Lower lobe of right lung (tissue), 2 donors: ENCODE data around the gene GNB1L. TPM values are rescaled to one million over a fixed set of nuclear protein-coding genes. Genes with fewer than 3 reads are reported as not detected.
"Not testable (repeated sequence)": the region's sequence is repeated elsewhere in the genome, so short reads cannot be mapped to it uniquely, and the experiment has no call there.

Source experiments
- ATAC-seq, 2 donors: fragments of 200-7000 bp; cut with Tn5 transposase; one replicate each; pipeline ENCODE4 v1.9.1; 2020 to 2022; ENCODE audit warnings: mild to moderate bottlenecking in 2 of 2, moderate library complexity in 2 of 2
- DNase-seq: peaks from one replicate; pipeline ENCODE4 v3.0.0-alpha.2; 2020
- H3K27ac ChIP-seq: fragments of 200-600 bp; one replicate; pipeline ENCODE4 v1.8.0; 2022
- H3K27me3 ChIP-seq: fragments of 200-600 bp; one replicate; pipeline ENCODE4 v1.8.0; 2022; ENCODE audit warnings: low read depth
- H3K36me3 ChIP-seq: fragments of 200-600 bp; one replicate; pipeline ENCODE4 v1.8.0; 2022; ENCODE audit warnings: mild to moderate bottlenecking
- H3K4me1 ChIP-seq: fragments of 200-600 bp; one replicate; pipeline ENCODE4 v1.8.0; 2022
- H3K4me3 ChIP-seq: fragments of 200-600 bp; one replicate; pipeline ENCODE4 v1.8.0; 2022; ENCODE audit warnings: mild to moderate bottlenecking
- H3K9me3 ChIP-seq: fragments of 200-600 bp; one replicate; pipeline ENCODE4 v1.8.0; 2022
- intact Hi-C: fragments of 100-400 bp; cut with DNase I; formaldehyde crosslinking; loops from one replicate; pipeline ENCODE4 v1.11.0; 2022
- total RNA-seq: library from RNA; stranded (reverse); fragmentation: NEBNext Ultra II Directional; extraction: Animal tissue kit (Norgen Biotek cat#: 25700); gene quantifications from one replicate; pipeline ENCODE4 v1.2.1, GENCODE V29; 2021
- TF ChIP-seq, protein P1 (sequence below): fragments of 200-600 bp; IDR thresholded peaks from one replicate; pipeline ENCODE4 v1.8.0; 2022; ENCODE audit warnings: antibody characterized with exemption, mild to moderate bottlenecking
- donor health status: DM: no; HTN: yes; CAD: no; lungs with severe emphysema.

GNB1L gene
- total RNA-seq, 1 donor from 2014 or later: 6.0 TPM

DNA sequence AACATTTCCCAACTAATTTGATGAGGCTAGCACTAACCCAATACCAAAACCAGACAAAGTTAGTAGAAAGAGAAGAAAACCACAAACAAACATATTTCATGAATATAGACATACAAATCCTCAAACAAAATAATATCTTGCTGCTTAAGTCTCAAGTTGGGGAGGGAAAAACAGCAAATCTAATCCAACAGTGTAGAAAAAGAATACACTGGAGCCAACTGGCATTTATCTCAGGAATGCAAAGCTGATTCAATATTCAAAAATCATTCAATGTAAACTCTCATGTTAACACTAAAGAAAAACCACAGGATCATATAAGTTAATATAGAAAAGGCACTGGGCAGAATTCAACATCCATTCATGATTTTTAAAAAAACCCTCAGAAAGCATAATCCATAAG lies 18.2 kb downstream of the GNB1L start:
- no peaks in the 10 kb centered on the region for H3K36me3 ChIP-seq
- ATAC-seq (no peak), DNase-seq (no peak)
- no peaks in the 10 kb centered on the region for H3K4me1 ChIP-seq
- H3K27ac ChIP-seq: no peak overlapping the region
- intact Hi-C loops: no loop called here
- H3K4me3 ChIP-seq: no peak overlapping the region
- no peaks in the 10 kb centered on the region for H3K27me3 ChIP-seq
- TF ChIP-seq, protein P1, sequence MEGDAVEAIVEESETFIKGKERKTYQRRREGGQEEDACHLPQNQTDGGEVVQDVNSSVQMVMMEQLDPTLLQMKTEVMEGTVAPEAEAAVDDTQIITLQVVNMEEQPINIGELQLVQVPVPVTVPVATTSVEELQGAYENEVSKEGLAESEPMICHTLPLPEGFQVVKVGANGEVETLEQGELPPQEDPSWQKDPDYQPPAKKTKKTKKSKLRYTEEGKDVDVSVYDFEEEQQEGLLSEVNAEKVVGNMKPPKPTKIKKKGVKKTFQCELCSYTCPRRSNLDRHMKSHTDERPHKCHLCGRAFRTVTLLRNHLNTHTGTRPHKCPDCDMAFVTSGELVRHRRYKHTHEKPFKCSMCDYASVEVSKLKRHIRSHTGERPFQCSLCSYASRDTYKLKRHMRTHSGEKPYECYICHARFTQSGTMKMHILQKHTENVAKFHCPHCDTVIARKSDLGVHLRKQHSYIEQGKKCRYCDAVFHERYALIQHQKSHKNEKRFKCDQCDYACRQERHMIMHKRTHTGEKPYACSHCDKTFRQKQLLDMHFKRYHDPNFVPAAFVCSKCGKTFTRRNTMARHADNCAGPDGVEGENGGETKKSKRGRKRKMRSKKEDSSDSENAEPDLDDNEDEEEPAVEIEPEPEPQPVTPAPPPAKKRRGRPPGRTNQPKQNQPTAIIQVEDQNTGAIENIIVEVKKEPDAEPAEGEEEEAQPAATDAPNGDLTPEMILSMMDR: no peak
- H3K9me3 ChIP-seq: no peaks in the 10 kb centered on the region

DNA sequence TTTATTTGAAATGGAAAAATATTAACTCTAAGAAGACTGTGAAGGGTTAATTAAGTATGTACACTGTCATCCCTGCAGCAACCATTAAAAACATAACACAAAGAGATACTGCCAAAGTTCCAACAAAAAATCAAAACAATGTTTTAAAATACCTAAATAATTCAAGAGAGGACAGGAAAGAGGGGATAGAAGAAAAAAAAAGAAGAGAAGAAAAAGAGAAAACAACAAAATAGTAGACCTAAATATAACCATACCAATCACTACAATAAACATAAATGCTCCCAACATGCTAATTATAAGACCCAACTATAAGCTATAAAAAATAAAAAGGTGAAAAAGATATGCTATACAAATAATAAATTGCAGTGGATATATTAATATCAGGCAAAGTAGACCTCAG lies 20.1 kb downstream of the GNB1L start:
- intact Hi-C loops: no loop called here
- no peak overlapping the region for H3K27ac ChIP-seq
- no peak for DNase-seq
- no peaks in the 10 kb centered on the region for H3K4me1 ChIP-seq
- no peak overlapping the region for H3K4me3 ChIP-seq
- TF ChIP-seq, protein P1: no peak
- no peaks in the 10 kb centered on the region for H3K36me3 ChIP-seq
- H3K9me3 ChIP-seq: no peaks in the 10 kb centered on the region
- no peak for ATAC-seq
- no peaks in the 10 kb centered on the region for H3K27me3 ChIP-seq

DNA sequence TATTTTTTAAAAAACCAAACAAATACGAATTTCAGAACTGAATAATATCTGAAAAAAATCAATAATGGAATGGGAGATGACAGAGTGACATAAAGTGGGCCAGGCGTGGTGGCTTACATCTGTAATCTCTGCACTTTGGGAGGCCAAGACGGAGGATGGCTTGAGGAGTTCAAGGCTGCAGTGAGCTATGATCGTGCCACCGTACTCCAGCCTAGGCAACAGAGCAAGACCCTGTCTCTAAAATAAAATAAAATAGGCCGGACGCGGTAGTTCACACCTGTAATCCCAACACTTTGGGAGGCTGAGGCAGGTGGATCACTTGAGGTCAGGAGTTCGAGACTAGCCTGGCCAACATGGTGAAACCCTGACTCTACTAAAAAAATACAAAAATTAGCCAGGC lies 21.3 kb downstream of the GNB1L start:
- intact Hi-C loops, H3K9me3 ChIP-seq, H3K4me3 ChIP-seq, H3K4me1 ChIP-seq, DNase-seq, ATAC-seq, H3K36me3 ChIP-seq, H3K27me3 ChIP-seq, H3K27ac ChIP-seq: not testable (repeated sequence)

DNA sequence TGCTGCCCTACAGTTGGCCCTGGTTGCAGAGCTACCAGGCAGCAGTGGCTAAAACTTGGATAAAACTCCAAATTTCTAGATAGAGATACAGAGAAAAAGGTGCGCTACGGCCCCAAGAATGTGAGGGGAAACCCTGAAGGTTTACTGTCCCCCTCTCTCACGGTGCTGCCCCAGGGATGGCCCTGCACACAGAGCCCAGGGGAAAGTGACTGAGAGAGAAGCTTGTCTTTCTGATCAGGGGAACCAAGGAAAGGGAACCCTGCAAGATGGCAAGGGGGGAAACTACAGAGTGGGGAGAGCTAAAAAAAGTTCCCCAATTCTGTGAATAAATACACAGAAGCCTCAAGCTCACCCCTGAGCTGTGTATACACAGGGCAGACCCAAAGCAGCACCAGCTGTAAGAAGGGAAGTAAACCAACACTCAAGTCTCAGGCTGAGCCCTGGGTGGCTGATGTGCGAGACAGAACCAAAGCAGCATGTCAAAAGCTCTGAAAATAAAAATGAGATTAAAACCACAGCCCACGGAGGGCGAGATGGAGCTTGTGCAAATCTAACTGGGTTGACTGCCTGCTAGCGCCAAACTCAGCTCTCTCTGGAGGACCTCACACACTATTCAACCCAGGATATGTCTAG lies 22.1 kb downstream of the GNB1L start:
- H3K27ac ChIP-seq: no peak overlapping the region
- H3K4me3 ChIP-seq: no peak overlapping the region
- ATAC-seq (no peak), DNase-seq (no peak)
- intact Hi-C loops: no loop called here
- no peaks in the 10 kb centered on the region for H3K9me3 ChIP-seq
- no peaks in the 10 kb centered on the region for H3K27me3 ChIP-seq
- no peaks in the 10 kb centered on the region for H3K36me3 ChIP-seq
- TF ChIP-seq, protein P1: no peak
- H3K4me1 ChIP-seq: no peaks in the 10 kb centered on the region

DNA sequence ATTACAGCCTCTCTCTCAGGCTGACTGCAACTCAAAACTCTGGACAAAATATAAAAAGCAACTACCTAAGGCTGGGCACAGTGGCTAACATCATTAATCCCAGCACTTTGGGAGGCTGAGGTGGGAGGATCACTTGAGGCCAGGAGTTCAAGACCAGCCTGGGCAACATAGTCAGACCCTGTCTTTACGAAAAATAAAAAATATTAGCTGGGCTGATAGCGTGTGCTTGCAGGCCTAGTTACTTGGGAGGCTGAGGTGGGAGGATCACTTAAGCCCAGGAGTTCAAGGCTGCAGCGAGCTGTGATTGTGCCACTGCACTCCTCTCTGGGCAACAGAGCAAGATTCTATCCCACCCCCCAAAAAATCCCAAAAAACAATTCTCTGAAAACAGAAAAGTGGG lies 22.7 kb downstream of the GNB1L start:
- DNase-seq, ATAC-seq, H3K27ac ChIP-seq, H3K9me3 ChIP-seq, H3K27me3 ChIP-seq, H3K4me3 ChIP-seq, H3K36me3 ChIP-seq, intact Hi-C loops, H3K4me1 ChIP-seq: not testable (repeated sequence)

DNA sequence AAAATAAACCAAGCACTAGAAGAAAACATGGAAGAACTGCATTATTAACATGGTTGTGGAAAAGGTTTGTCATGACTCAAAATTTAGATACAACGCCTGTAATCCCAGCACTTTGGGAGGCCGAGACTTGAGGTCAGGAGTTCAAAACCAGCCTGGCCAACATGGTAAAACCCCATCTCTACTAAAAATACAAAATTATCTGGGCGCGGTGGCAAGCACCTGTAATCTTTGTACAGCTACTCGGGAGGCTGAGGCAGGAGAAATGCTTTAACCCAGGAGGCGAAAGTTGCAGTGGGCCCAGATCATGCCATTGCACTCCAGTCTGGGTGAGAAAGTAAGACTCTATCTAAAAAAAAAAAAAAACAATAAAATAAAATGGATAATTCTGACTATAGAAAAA lies 23.7 kb downstream of the GNB1L start:
- Histone ChIP-seq H3K4me1 (no peaks in the 10 kb centered on the region), H3K9me3 (no peaks in the 10 kb centered on the region), H3K4me3 (no peak overlapping the region), H3K36me3 (no peaks in the 10 kb centered on the region), H3K27ac (no peak overlapping the region), H3K27me3 (no peaks in the 10 kb centered on the region)
- intact Hi-C loops: no loop called here
- TF ChIP-seq, protein P1: no peak
- no peak for DNase-seq
- ATAC-seq: no peak

DNA sequence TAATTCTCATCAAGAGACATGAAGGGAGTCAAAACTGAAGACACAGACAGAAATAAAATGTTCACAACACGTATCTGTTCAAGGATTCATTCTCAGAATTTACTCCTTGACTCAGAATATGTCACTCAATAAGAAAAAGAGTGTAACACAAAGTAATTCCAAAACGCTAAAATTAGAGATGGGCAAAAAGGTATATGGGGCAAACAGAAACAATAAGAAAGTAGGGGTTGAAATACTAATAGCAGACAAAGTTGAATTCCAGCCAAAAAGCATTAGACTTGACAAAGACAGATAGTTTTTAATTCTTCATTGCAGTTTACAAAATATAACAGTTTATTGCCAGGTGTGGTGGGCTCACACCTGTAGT lies 26.7 kb downstream of the GNB1L start:
- TF ChIP-seq, protein P1: no peak
- H3K27me3 ChIP-seq: no peaks in the 10 kb centered on the region
- intact Hi-C loops: no loop called here

More for the DNA sequence above, 26.7 kb downstream of the GNB1L start:
- no peak overlapping the region for H3K27ac ChIP-seq
- no peak overlapping the region for H3K4me3 ChIP-seq
- no peak for ATAC-seq
- H3K9me3 ChIP-seq: no peaks in the 10 kb centered on the region
- H3K36me3 ChIP-seq: no peaks in the 10 kb centered on the region
- no peak for DNase-seq
- peaks cover 5% of the 10 kb centered on the region for H3K4me1 ChIP-seq
